CD14-positive monocyte (primary cell): ENCODE results near the gene AEN. TPM values are rescaled to one million over a fixed set of nuclear protein-coding genes. Genes with fewer than 3 reads are reported as not detected.

Source experiments
- DNase-seq, 3 donors: peaks; one replicate each; pipeline ENCODE4 v3.0.0-alpha.2; 2011 to 2022
- H2AFZ ChIP-seq: 2 replicates; pipeline ENCODE4 v1.6.0; 2012; ENCODE audit warnings: mild to moderate bottlenecking, low read depth, low read length, inconsistent platforms; ENCODE audit not compliant: insufficient read depth, poor library complexity, severe bottlenecking
- H3K27ac ChIP-seq, 2 donors: 1 replicate in 1 of 2; 2 replicates in 1 of 2; pipeline ENCODE4 v1.5.1; 2012 to 2013; ENCODE audit warnings: low read length in 2 of 2, control low read depth in 1 of 2, inconsistent platforms in 1 of 2, low read depth in 1 of 2, mild to moderate bottlenecking in 1 of 2
- H3K27me3 ChIP-seq, 2 donors: one replicate each; pipeline versions ENCODE4 v1.6.0 to v1.6.1; 2011 to 2013; ENCODE audit warnings: low read length in 2 of 2; ENCODE audit not compliant: control insufficient read depth in 2 of 2, insufficient read depth in 2 of 2
- H3K36me3 ChIP-seq, 2 donors: replicated peaks in 1 of 2; 1 replicate in 1 of 2; 2 replicates in 1 of 2; pipeline versions ENCODE4 v1.5.1 to v1.6.1; 2012 to 2013; ENCODE audit warnings: low read length in 2 of 2, control low read depth in 1 of 2, inconsistent platforms in 1 of 2, mild to moderate bottlenecking in 1 of 2; ENCODE audit not compliant: insufficient read depth in 2 of 2, control insufficient read depth in 1 of 2
- H3K4me1 ChIP-seq, 2 donors: 1 replicate in 1 of 2; 2 replicates in 1 of 2; pipeline versions ENCODE4 v1.5.1 to v1.6.1; 2012 to 2013; ENCODE audit warnings: low read length in 2 of 2, control low read depth in 1 of 2, inconsistent platforms in 1 of 2, mild to moderate bottlenecking in 1 of 2, moderate library complexity in 1 of 2; ENCODE audit not compliant: insufficient read depth in 2 of 2, control insufficient read depth in 1 of 2
- H3K4me2 ChIP-seq: replicated peaks from 2 replicates; pipeline ENCODE3; 2012; ENCODE audit warnings: low read length, moderate library complexity, mild to moderate bottlenecking; ENCODE audit not compliant: poor library complexity, severe bottlenecking; ENCODE audit errors: extremely low read depth
- H3K4me3 ChIP-seq, 3 experiments: fragments of 200-600 bp in 1 of 3; sonication (generic) in 1 of 3; replicated peaks in 1 of 3; 1 replicate in 2 of 3; 2 replicates in 1 of 3; pipeline ENCODE4 v1.5.1; 2011 to 2013; ENCODE audit warnings: low read length in 3 of 3, mild to moderate bottlenecking in 3 of 3, control low read depth in 2 of 3, low read depth in 2 of 3, inconsistent platforms in 1 of 3, moderate library complexity in 1 of 3
- H3K79me2 ChIP-seq: 2 replicates; pipeline ENCODE4 v1.6.0; 2012; ENCODE audit warnings: mild to moderate bottlenecking, control low read depth, inconsistent platforms, low read length, moderate library complexity; ENCODE audit not compliant: insufficient read depth
- H3K9ac ChIP-seq: 2 replicates; pipeline ENCODE4 v1.6.0; 2017; ENCODE audit warnings: low read length, mild to moderate bottlenecking; ENCODE audit not compliant: insufficient read depth, poor library complexity, severe bottlenecking
- H3K9me3 ChIP-seq, 2 donors: replicated peaks in 1 of 2; 1 replicate in 1 of 2; 2 replicates in 1 of 2; pipeline versions ENCODE4 v1.5.1 to v1.6.1; 2012 to 2013; ENCODE audit warnings: low read length in 2 of 2, control low read depth in 1 of 2; ENCODE audit not compliant: control insufficient read depth in 1 of 2, insufficient read depth in 1 of 2
- H4K20me1 ChIP-seq: 2 replicates; pipeline ENCODE4 v1.6.0; 2012; ENCODE audit warnings: mild to moderate bottlenecking, low read length, control low read depth, moderate library complexity; ENCODE audit not compliant: insufficient read depth
- H3K27ac Mint-ChIP-seq, 7 donors: one replicate each; pipeline ENCODE4 v1.8.0; 2020; ENCODE audit warnings: mild to moderate bottlenecking in 7 of 7, mixed read lengths in 7 of 7, moderate library complexity in 6 of 7, inconsistent platforms in 2 of 7
- H3K27me3 Mint-ChIP-seq, 3 donors: one replicate each; pipeline ENCODE4 v1.8.0; 2021 to 2022; ENCODE audit warnings: low read depth in 3 of 3, mild to moderate bottlenecking in 3 of 3, mixed read lengths in 3 of 3, moderate library complexity in 3 of 3, inconsistent platforms in 1 of 3
- H3K36me3 Mint-ChIP-seq, 2 donors: one replicate each; pipeline ENCODE4 v1.8.0; 2020; ENCODE audit warnings: mixed read lengths in 2 of 2, inconsistent platforms in 1 of 2, mild to moderate bottlenecking in 1 of 2
- H3K4me1 Mint-ChIP-seq: one replicate; pipeline ENCODE4 v1.8.0; 2020; ENCODE audit warnings: mild to moderate bottlenecking, mixed read lengths
- H3K4me3 Mint-ChIP-seq, 2 donors: one replicate each; pipeline ENCODE4 v1.8.0; 2020; ENCODE audit warnings: mild to moderate bottlenecking in 2 of 2, mixed read lengths in 2 of 2, moderate library complexity in 1 of 2
- H3K9me3 Mint-ChIP-seq, 7 donors: one replicate each; pipeline ENCODE4 v1.8.0; 2020 to 2022; ENCODE audit warnings: mixed read lengths in 7 of 7, mild to moderate bottlenecking in 6 of 7, moderate library complexity in 6 of 7, inconsistent platforms in 2 of 7
- CTCF ChIP-seq: fragments of 200-600 bp; IDR thresholded peaks from one replicate; pipeline ENCODE4 v1.8.0; 2022; ENCODE audit warnings: antibody characterized with exemption, mild to moderate bottlenecking
- WGBS: methylation state at CpG from one replicate; pipeline ENCODE4 v1.1.5; 2013; ENCODE audit warnings: missing lambda C conversion rate; ENCODE audit not compliant: insufficient coverage; 5-methylcytosine and 5-hydroxymethylcytosine counted together
- intact Hi-C, 2 donors: fragments of 100-400 bp; cut with micrococcal nuclease; formaldehyde crosslinking; loops; one replicate each; pipeline versions ENCODE4 v1.15.0 to v1.15.1; 2023
- polyA plus RNA-seq, 3 donors: library from polyadenylated mRNA; depleted of rRNA in 1 of 3; unstranded in 2 of 3; stranded (reverse) in 1 of 3; fragments of 300-500 nt in 2 of 3; fragments of >200 nt in 1 of 3; fragmentation: Illumina TruSeq in 2 of 3; gene quantifications; 1 replicate in 2 of 3; 2 replicates in 1 of 3; pipeline ENCODE4 v1.2.3, GENCODE V29; 2012 to 2021

The AEN gene
- polyA plus RNA-seq, 3 donors = 4.6 to 10.7 (median 6.3) TPM

DNA sequence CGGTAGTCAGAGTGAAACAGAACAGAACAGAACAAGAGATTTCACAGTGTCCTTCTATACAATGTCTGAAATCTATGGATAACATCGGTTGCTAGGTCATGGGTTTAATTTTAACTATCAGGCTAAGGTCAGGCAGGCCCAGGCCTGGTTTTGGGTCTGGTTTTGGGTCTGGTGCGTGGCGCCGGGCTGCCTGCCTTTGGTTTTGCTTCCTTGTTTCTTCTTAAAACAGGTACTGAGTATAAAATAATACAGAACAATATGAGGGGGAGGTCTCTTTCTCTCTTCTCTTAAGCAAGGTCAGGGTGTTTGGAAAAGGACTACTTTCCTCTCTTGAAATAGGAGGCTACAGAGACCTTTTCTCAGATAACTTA, 1.4 kb downstream of the AEN start:
- Mint-ChIP-seq H3K4me3 (peak overlapping the region; percentile 80 to 91), H3K9me3 (no peaks in the 10 kb centered on the region), H3K27ac (peak overlapping the region; percentile 79 to 96 (median 90)), H3K27me3 (peaks cover 1 to 4% (median 3%) of the 10 kb centered on the region in 3 donors), H3K4me1 (peaks cover 38% of the 10 kb centered on the region), H3K36me3 (peaks cover 11 to 13% of the 10 kb centered on the region in 2 donors)
- no CpG with 5 or more reads among the region's 5 CpGs for WGBS
- H3K79me2 ChIP-seq = peaks cover 43% of the 10 kb centered on the region
- no peaks in the 10 kb centered on the region for H3K9me3 ChIP-seq
- no peak for DNase-seq
- peaks cover 6 to 15% of the 10 kb centered on the region in 2 donors for H3K36me3 ChIP-seq
- H3K9ac ChIP-seq = peak overlapping the region; percentile 76
- intact Hi-C loops = loop anchor here (5.0 kb wide), 1 partner anchor 155 kb away; the partner anchor contains the start of genes MRPL46 (in 2 of the 2) and MRPS11 (in 2 of the 2)
- H2AFZ ChIP-seq = peak overlapping the region; percentile 90
- TF ChIP-seq CTCF = no peak
- peak overlapping the region; percentile 34 to 76 for H3K27ac ChIP-seq
- H4K20me1 ChIP-seq = peaks cover 4% of the 10 kb centered on the region
- no peaks in the 10 kb centered on the region for H3K27me3 ChIP-seq
- H3K4me3 ChIP-seq = peak overlapping the region in 2 of 3 experiments; percentile 17 to 81
- peak overlapping the region; percentile 88 for H3K4me2 ChIP-seq
- peaks cover 29 to 33% of the 10 kb centered on the region in 2 donors for H3K4me1 ChIP-seq

- peaks cover 15 to 17% of the 10 kb centered on the region in 2 donors for H3K36me3 Mint-ChIP-seq
- Histone ChIP-seq H3K27ac (peak overlapping the region; percentile 34 to 76), H3K4me3 (peak overlapping the region in 1 of 3 experiments; percentile 81), H3K4me1 (peaks cover 29 to 33% of the 10 kb centered on the region in 2 donors), H4K20me1 (peaks cover 4% of the 10 kb centered on the region), H3K36me3 (peaks cover 7 to 20% of the 10 kb centered on the region in 2 donors), H3K79me2 (peaks cover 47% of the 10 kb centered on the region), H3K9me3 (no peaks in the 10 kb centered on the region), H3K4me2 (peak overlapping the region; percentile 88), H2AFZ (no peak overlapping the region), H3K27me3 (no peaks in the 10 kb centered on the region), H3K9ac (peak overlapping the region; percentile 76)
- DNase-seq = peak; percentile 80 to 96 (median 83)
- H3K27me3 Mint-ChIP-seq = peaks cover 1 to 4% (median 3%) of the 10 kb centered on the region in 3 donors
- H3K9me3 Mint-ChIP-seq = no peaks in the 10 kb centered on the region
- no CpG with 5 or more reads among the region's 2 CpGs for WGBS
- TF ChIP-seq CTCF = no peak
- peaks cover 38% of the 10 kb centered on the region for H3K4me1 Mint-ChIP-seq
- H3K27ac Mint-ChIP-seq = peak overlapping the region; percentile 79 to 96 (median 90)
- H3K4me3 Mint-ChIP-seq = peak overlapping the region; percentile 55 to 80
- intact Hi-C loops = loop anchor here (5.0 kb wide), 1 partner anchor 156 kb away; the partner anchor contains the start of genes MRPL46 (in 2 of the 2) and MRPS11 (in 2 of the 2)
These were observed 1.9 kb downstream of the AEN start for GRCh38 chr15:88623061-88623460.
